Renal cortex interstitium (tissue), 11 donors: ENCODE measurements around the gene ST6GAL1. TPM values are rescaled to one million over a fixed set of nuclear protein-coding genes. Genes with fewer than 3 reads are reported as not detected.
"Not testable (repeated sequence)": the region's sequence is repeated elsewhere in the genome, so short reads cannot be mapped to it uniquely, and the experiment has no call there.

Source experiments
- DNase-seq, 11 donors: peaks; one replicate each; pipeline ENCODE4 v3.0.0-alpha.2; 2013; ENCODE audit warnings: low read depth in 9 of 11, low spot score in 4 of 11; ENCODE audit errors: extremely low read depth in 1 of 11
- polyA plus RNA-seq, 3 donors: library from polyadenylated mRNA; unstranded; fragments of 120-200 nt; gene quantifications; one replicate each; pipeline ENCODE4 v1.2.1, GENCODE V29; 2013; ENCODE audit not compliant: insufficient read length in 3 of 3

The ST6GAL1 gene
- polyA plus RNA-seq, 3 donors = 63.1 to 125 (median 86.6) TPM

- DNase-seq = no peak
These were observed 53.3 kb downstream of the ST6GAL1 start for GRCh38 chr3:186983659-186984058.

DNA sequence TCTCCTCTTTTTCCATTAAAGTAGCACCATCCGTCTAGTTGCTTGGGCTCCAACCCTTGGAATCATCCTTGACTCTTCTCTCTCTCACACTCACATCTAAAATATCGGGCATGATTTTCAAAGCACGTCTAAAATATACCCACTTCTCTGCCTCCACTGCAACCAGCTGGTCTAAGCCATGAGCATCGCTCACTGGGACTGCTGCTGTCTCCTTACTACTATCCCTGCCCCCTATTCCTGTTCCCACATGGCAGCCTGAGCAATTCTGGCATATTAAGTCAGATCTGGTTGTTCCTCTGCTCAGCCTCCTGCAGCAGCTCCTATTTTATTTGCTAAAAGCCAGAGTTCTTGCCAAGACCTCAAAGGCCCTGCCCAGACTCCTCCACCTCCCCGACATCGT, 53.7 kb downstream of the ST6GAL1 start:
- DNase-seq = no peak

GRCh38 chr3:186985661-186986364, 55.5 kb downstream of the ST6GAL1 start:
- no peak for DNase-seq

DNA sequence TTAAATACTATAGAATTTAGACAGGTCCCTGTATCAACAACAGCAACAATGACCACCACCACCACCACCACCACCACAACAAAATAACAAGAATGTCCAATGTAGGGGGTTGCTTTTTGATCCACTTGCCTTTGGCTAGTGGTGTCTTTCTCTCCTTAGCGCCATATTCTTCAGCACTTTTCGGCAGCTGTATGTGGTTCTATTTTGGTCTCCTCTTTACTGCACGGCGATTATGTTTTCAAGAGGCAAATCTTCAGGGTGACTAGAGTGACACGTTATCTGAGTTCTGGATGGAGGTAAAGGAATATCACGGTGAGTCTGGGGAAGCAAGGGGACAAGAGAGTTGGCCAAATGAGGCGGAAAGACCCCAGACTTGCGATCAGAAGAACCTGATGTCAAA, 56.1 kb downstream of the ST6GAL1 start:
- DNase-seq = no peak

- no peak for DNase-seq
These were observed 56.5 kb downstream of the ST6GAL1 start for GRCh38 chr3:186986816-186987215.

GRCh38 chr3:186988806-186989205, 58.5 kb downstream of the ST6GAL1 start:
- no peak for DNase-seq

DNA sequence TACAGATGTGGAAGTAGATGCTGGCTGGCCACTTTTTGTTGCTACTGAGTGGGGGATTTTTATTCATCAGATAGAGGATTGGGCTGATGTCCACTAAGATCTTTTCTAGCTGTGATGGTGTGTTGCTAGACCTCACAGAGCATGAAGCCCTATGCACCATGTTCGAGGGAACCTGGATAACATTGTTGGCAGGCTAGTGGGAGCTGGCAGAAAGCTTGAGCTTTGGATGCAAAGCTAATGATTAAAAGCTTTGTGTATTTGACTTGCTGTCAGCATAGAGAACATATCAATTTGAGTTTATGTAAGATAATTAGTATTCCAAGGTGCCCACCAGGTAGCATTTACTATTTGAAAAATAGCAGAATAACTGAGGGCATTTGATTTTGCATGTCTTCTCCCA, 59.1 kb downstream of the ST6GAL1 start:
- DNase-seq = no peak

GRCh38 chr3:186990277-186990676, 60.0 kb downstream of the ST6GAL1 start:
- DNase-seq = no peak

DNA sequence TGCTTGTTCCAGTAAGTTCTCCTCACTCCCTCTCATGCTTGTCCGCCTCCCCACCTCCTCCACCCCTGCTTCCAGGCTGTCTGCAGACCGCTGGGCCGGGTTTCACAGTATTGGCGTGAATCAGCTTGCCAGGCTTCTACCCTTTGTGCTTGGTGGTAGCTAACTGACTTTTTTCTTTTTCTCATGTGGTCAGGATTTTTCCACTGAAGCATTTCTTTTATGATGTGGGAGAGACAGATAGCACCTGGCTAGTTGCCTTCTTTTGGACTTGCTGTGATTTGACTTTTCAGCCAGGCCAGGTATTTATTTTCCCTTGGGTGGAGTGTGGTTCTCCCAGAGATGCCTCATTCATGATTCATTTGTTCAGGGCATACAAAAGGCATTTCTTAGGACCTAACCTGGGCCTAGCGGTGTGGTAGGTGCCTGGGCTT, 60.6 kb downstream of the ST6GAL1 start:
- DNase-seq = no peak

GRCh38 chr3:186991470-186991869, 61.1 kb downstream of the ST6GAL1 start:
- DNase-seq = no peak

- DNase-seq = not testable (repeated sequence)
These were observed 61.8 kb downstream of the ST6GAL1 start for GRCh38 chr3:186992096-186992495.

DNA sequence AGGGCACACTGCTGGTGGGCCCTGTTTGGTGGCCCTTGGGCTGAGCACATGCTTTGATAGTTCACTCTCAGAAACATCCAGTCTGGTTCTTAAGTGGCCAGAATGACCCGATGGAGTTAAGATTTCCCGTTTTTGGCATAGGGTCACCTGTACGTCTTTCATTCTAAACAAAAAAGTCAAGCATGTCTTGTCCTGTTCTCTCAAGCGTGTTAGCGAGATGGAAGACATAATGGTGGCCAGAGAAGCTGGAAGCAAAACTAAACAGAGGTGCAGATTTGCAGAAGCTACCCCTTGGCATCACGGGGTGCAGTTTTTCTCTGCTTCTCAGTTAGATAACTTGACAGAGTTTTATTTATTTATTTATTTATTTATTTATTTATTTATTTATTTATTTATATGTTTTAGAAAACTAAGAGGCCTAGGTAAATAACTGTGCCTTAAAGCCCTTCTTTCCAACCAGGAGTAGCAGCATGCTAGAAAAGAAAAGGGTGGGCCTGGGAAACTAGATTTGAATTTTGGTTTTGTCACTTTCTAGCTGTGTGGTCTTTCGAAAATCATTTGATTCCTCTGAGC, 63.0 kb downstream of the ST6GAL1 start:
- no peak for DNase-seq

GRCh38 chr3:186994000-186994955, 64.0 kb downstream of the ST6GAL1 start:
- DNase-seq = no peak

- DNase-seq = no peak
These were observed 66.0 kb downstream of the ST6GAL1 start for GRCh38 chr3:186996356-186996755.

GRCh38 chr3:186997061-186997460, 66.7 kb downstream of the ST6GAL1 start:
- DNase-seq = no peak

DNA sequence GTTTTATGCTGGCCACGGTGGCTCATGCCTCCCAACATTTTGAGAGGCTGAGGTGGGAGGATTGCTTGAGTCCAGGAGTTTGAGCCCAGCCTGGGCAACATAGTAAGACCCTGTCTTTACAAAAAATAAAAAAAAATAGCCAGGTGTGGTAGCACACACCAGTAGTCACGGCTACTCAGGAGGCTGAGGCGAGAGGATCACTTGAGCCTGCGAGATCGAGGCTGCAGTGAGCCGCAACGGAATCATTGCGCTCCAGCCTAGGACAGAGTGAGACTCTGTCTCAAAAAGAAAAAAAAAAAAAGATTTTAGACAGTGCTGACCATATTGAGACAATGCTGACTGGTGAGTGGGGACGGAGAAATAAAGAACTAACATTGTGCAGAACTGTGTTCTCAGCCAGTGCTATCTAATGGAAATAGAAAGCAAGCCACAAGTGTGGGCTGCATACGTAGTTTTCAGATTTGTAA, 67.2 kb downstream of the ST6GAL1 start:
- no peak for DNase-seq

DNA sequence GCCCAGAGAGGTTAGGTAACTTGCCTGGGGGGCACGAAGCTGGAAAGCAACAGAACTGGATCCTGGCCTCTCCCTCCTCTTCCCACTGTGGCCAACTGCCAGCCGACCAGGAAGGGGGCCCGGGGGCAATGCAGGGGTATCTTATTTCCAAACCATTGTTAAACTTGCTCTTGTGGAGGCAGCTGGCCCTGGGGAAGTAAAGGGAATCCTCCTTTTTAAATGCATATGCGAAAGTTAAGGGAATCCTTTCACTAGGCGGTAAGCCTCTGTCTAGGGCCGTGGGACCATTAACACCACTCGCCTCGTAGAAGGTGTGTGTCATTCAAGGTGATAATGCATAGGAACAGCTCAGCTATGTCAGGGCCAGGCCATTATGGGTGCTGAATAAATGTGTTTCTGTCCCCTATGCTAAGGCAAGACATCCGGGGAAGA, 68.6 kb downstream of the ST6GAL1 start:
- no peak for DNase-seq

DNA sequence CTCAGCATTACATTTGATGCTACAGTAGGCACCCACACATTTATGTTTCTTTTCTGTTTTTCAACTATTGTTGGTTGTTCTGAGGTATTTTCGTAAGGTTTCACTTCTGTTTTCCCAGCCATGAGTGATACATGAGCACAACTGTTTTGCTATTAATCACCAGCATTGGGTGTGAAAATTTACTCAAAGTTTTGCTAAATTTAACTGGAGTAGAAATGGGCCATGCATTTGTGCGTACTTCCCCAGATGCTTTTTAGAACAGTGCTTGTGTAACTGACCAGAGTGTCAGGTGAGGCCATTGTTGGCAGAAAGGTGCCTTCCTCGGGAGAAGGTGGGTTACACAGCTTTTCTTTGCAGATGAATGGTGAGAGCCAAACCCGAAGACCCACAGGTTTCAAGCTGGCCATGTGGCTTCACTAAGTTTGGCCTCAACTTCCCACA, 70.4 kb downstream of the ST6GAL1 start:
- no peak for DNase-seq

GRCh38 chr3:187002915-187003314, 72.6 kb downstream of the ST6GAL1 start:
- no peak for DNase-seq
